Measurements from ENCODE around the gene NRXN3.

- TF ChIP-seq ATF2 (CRISPR knock-in tag; IDR thresholded peaks at IDR 0.05) (no peak), ETV6 (CRISPR knock-in tag; conservative IDR thresholded peaks at IDR 0.05) (no peak), KLF16 (CRISPR knock-in tag; IDR thresholded peaks at IDR 0.05) (no peak), CTCF (CRISPR knock-in tag; IDR thresholded peaks at IDR 0.05) (no peak), ZNF558 (CRISPR knock-in tag; IDR thresholded peaks at IDR 0.05; ENCODE audit: borderline replicate concordance) (no peak)
- TF ChIP-seq, protein P1, sequence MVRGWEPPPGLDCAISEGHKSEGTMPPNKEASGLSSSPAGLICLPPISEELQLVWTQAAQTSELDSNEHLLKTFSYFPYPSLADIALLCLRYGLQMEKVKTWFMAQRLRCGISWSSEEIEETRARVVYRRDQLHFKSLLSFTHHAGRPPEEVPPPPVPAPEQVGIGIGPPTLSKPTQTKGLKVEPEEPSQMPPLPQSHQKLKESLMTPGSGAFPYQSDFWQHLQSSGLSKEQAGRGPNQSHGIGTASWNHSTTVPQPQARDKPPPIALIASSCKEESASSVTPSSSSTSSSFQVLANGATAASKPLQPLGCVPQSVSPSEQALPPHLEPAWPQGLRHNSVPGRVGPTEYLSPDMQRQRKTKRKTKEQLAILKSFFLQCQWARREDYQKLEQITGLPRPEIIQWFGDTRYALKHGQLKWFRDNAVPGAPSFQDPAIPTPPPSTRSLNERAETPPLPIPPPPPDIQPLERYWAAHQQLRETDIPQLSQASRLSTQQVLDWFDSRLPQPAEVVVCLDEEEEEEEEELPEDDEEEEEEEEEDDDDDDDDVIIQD (CRISPR knock-in tag; IDR thresholded peaks at IDR 0.05; ENCODE audit: low read depth): no peak
Measured at GRCh38 chr14:78278464-78279250, 108.5 kb downstream of the NRXN3 start.

Data from HepG2 (cell line).